ENCODE measurements around the gene ATRNL1. TPM values are rescaled to one million over a fixed set of nuclear protein-coding genes. Genes with fewer than 3 reads are reported as not detected.
A peak's percentile ranks its signal among the peaks of the same experiment; 100 is the strongest.

ATRNL1 gene
- polyA plus RNA-seq, 1 of the 3 experiments (the other 2 are of a cell fraction) = 0.67 TPM

- Histone ChIP-seq H3K4me2 (no peak overlapping the region; the same call in 1 of the 2 replicates), H3K27me3 (ENCODE audit: insufficient read depth) (no peaks in the 10 kb centered on the region), H3K79me2 (ENCODE audit: insufficient read depth) (no peaks in the 10 kb centered on the region), H3K4me3 (ENCODE audit: low read depth in 2 of 2, low read length in 1 of 2) (no peak overlapping the region), H3F3A (replicated peaks; ENCODE audit: insufficient read depth) (no peaks in the 10 kb centered on the region), H3K4me1 (ENCODE audit: control insufficient read depth in 1 of 2, insufficient read depth in 2 of 2, low read depth in 1 of 2, low read length in 1 of 2) (peaks cover 0 to 5% of the 10 kb centered on the region in 2 experiments; a peak in 1 of 4 replicates), H3K27ac (ENCODE audit: low read depth in 2 of 2, low read length in 1 of 2) (no peak overlapping the region), H3K9me3 (no peaks in the 10 kb centered on the region), H2AFZ (ENCODE audit: low read depth) (peak overlapping the region; percentile 59; the same call in 1 of the 2 replicates), H3K36me3 (replicated peaks in 1 of 2; ENCODE audit: control insufficient read depth in 1 of 2, insufficient read depth in 2 of 2, low read length in 1 of 2) (no peaks in the 10 kb centered on the region), H3K9me2 (no peaks in the 10 kb centered on the region), H4K20me1 (ENCODE audit: insufficient read depth) (no peaks in the 10 kb centered on the region), H3K9ac (no peak overlapping the region)
- ChIA-PET POLR2A (no interaction called here), CTCF (no interaction called here)
- no peak for DNase-seq
- 57% methylated on average over 6 of the region's 6 CpGs for WGBS (ENCODE audit: low lambda C conversion rate)
- no peak for TF ChIP-seq MAX (IDR thresholded peaks at IDR 0.05; ENCODE audit: low read depth)
- TF ChIP-seq TAF1 (IDR thresholded peaks at IDR 0.05; ENCODE audit: borderline replicate concordance, low read depth, low read length) = no peak
- no peak for TF ChIP-seq GATA2 (CRISPR knock-in tag; IDR thresholded peaks at IDR 0.05)
- no peak for TF ChIP-seq EP300 (IDR thresholded peaks at IDR 0.05; ENCODE audit: borderline replicate concordance in 1 of 2, low read depth in 1 of 2, low read length in 1 of 2)
- no peak for TF ChIP-seq FOXM1 (IDR thresholded peaks at IDR 0.05; ENCODE audit: low read depth)
- no peak for TF ChIP-seq NFIC (IDR thresholded peaks at IDR 0.05; ENCODE audit: borderline replicate concordance)
- no peak for TF ChIP-seq SMC3 (IDR thresholded peaks at IDR 0.05; ENCODE audit: low read depth, low read length)
Observed at GRCh38 chr10:115854740-115855435, 761.7 kb downstream of the ATRNL1 start.

DNA sequence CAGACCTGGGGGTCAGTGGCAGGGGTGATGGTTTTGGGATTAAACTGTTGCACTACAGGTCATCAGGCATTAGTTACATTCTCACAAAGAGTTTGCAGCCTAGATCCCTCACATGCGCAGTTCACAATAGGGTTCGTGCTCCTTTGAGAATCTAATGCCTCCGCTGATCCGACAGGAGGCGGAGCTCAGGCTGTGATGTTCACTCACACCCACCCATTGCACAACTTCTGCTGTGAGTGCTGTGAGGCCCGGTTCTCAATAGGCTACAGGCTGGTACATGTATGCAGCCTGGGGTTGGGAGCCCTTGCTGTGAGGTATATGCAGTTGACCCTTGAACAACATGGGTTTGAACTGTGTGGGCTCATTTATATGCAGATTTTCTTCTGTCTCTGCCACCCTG is 763.4 kb downstream of the ATRNL1 start:
- no peaks in the 10 kb centered on the region for H3K9me3 ChIP-seq
- H3K4me1 ChIP-seq (ENCODE audit: control insufficient read depth in 1 of 2, insufficient read depth in 2 of 2, low read depth in 1 of 2, low read length in 1 of 2) = 0 out of 4 replicates have a peak, but pooled peaks cover 0 to 5% of the 10 kb centered on the region in 2 experiments
- no peak overlapping the region for H3K27ac ChIP-seq (ENCODE audit: low read depth in 2 of 2, low read length in 1 of 2)
- no peaks in the 10 kb centered on the region for H3K27me3 ChIP-seq (ENCODE audit: insufficient read depth)
- no peaks in the 10 kb centered on the region for H3F3A ChIP-seq (replicated peaks; ENCODE audit: insufficient read depth)
- DNase-seq = no peak
- H3K4me3 ChIP-seq (ENCODE audit: low read depth in 2 of 2, low read length in 1 of 2) = no peak overlapping the region
- POLR2A ChIA-PET = no interaction called here
- CTCF ChIA-PET = interaction anchor here (1.5 kb wide), 1 partner anchor 9 kb away, joined by 4 read pairs; no protein-coding TSS in a partner anchor
- H3K36me3 ChIP-seq (replicated peaks in 1 of 2; ENCODE audit: control insufficient read depth in 1 of 2, insufficient read depth in 2 of 2, low read length in 1 of 2) = no peaks in the 10 kb centered on the region
- no peak overlapping the region for H2AFZ ChIP-seq (ENCODE audit: low read depth)
- no peaks in the 10 kb centered on the region for H4K20me1 ChIP-seq (ENCODE audit: insufficient read depth)
- no peaks in the 10 kb centered on the region for H3K9me2 ChIP-seq
- no peaks in the 10 kb centered on the region for H3K79me2 ChIP-seq (ENCODE audit: insufficient read depth)
- TF ChIP-seq MEF2A (IDR thresholded peaks at IDR 0.05; ENCODE audit: borderline replicate concordance, low read depth) = no peak
- TF ChIP-seq TCF12 (IDR thresholded peaks at IDR 0.05) = no peak
- TF ChIP-seq NFIC (IDR thresholded peaks at IDR 0.05; ENCODE audit: borderline replicate concordance) = no peak
- no peak for TF ChIP-seq FOSL2 (IDR thresholded peaks at IDR 0.05; ENCODE audit: borderline replicate concordance, low read depth)
- TF ChIP-seq FOXJ3 (CRISPR knock-in tag; IDR thresholded peaks at IDR 0.05) = no peak
- no peak overlapping the region for H3K9ac ChIP-seq
- H3K4me2 ChIP-seq = no peak overlapping the region
- WGBS (ENCODE audit: low lambda C conversion rate) = 61% methylated on average over 2 of the region's 6 CpGs

DNA sequence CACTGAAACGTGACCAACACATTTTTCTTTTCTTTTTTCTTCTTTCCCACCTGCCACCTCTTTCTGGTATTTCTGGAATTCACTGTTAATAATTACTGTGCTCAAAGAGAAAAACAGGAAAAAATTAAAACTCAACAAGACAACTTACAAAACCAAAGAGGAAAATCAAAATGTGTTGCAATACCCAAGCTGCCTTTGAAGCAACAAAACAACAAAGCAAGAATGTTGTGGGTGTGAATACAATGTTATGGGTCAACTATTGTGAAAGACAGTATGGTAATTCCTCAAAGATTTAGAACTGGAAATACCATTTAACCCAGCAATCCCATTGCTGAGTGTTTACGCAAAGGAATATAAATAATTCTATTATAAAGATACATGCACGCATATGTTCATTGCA is 764.7 kb downstream of the ATRNL1 start:
- no peaks in the 10 kb centered on the region for H3K36me3 ChIP-seq (replicated peaks in 1 of 2; ENCODE audit: control insufficient read depth in 1 of 2, insufficient read depth in 2 of 2, low read length in 1 of 2)
- no peak overlapping the region for H3K9ac ChIP-seq
- ChIA-PET CTCF (interaction anchor here (1.5 kb wide), 1 partner anchor 10 kb away, joined by 4 read pairs; no protein-coding TSS in a partner anchor), POLR2A (no interaction called here)
- no peak overlapping the region for H3K4me3 ChIP-seq (ENCODE audit: low read depth in 2 of 2, low read length in 1 of 2)
- no peaks in the 10 kb centered on the region for H3K27me3 ChIP-seq (ENCODE audit: insufficient read depth)
- no peak overlapping the region for H2AFZ ChIP-seq (ENCODE audit: low read depth)
- H3K27ac ChIP-seq (ENCODE audit: low read depth in 2 of 2, low read length in 1 of 2) = no peak overlapping the region
- no peak overlapping the region for H3K4me2 ChIP-seq
- H3K9me2 ChIP-seq = no peaks in the 10 kb centered on the region
- H3K4me1 ChIP-seq (ENCODE audit: control insufficient read depth in 1 of 2, insufficient read depth in 2 of 2, low read depth in 1 of 2, low read length in 1 of 2) = 0 out of 4 replicates have a peak, but pooled peaks cover 0 to 5% of the 10 kb centered on the region in 2 experiments
- no peaks in the 10 kb centered on the region for H3K79me2 ChIP-seq (ENCODE audit: insufficient read depth)
- no peaks in the 10 kb centered on the region for H3F3A ChIP-seq (replicated peaks; ENCODE audit: insufficient read depth)
- WGBS (ENCODE audit: low lambda C conversion rate) = 47% methylated on average over 3 of the region's 3 CpGs
- no peaks in the 10 kb centered on the region for H4K20me1 ChIP-seq (ENCODE audit: insufficient read depth)
- DNase-seq = no peak
- no peaks in the 10 kb centered on the region for H3K9me3 ChIP-seq
- no peak for TF ChIP-seq MXI1 (IDR thresholded peaks at IDR 0.05; ENCODE audit: low read depth, low read length)
- TF ChIP-seq, protein P1, sequence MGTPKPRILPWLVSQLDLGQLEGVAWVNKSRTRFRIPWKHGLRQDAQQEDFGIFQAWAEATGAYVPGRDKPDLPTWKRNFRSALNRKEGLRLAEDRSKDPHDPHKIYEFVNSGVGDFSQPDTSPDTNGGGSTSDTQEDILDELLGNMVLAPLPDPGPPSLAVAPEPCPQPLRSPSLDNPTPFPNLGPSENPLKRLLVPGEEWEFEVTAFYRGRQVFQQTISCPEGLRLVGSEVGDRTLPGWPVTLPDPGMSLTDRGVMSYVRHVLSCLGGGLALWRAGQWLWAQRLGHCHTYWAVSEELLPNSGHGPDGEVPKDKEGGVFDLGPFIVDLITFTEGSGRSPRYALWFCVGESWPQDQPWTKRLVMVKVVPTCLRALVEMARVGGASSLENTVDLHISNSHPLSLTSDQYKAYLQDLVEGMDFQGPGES (IDR thresholded peaks at IDR 0.05; ENCODE audit: low read depth, low read length) = no peak
- TF ChIP-seq FOXJ3 (CRISPR knock-in tag; IDR thresholded peaks at IDR 0.05) = no peak
- TF ChIP-seq NFIC (IDR thresholded peaks at IDR 0.05; ENCODE audit: borderline replicate concordance) = no peak
- TF ChIP-seq NRF1 (IDR thresholded peaks at IDR 0.05; ENCODE audit: low read depth, low read length) = no peak
- no peak for TF ChIP-seq POLR2AphosphoS5 (IDR thresholded peaks at IDR 0.05; ENCODE audit: low read depth, low read length)
- TF ChIP-seq PBX3 (IDR thresholded peaks at IDR 0.05) = no peak
- no peak for TF ChIP-seq USF1 (IDR thresholded peaks at IDR 0.05; ENCODE audit: borderline replicate concordance, low read depth)
- no peak for TF ChIP-seq TAF1 (IDR thresholded peaks at IDR 0.05; ENCODE audit: borderline replicate concordance, low read depth, low read length)
- no peak for TF ChIP-seq YY1 (IDR thresholded peaks at IDR 0.05; ENCODE audit: low read depth)
- no peak for TF ChIP-seq RCOR1 (IDR thresholded peaks at IDR 0.05; ENCODE audit: low read length)
